HepG2 (cell line): ENCODE data around the gene C17orf58. TPM values are rescaled to one million over a fixed set of nuclear protein-coding genes. Genes with fewer than 3 reads are reported as not detected.
"Not testable (repeated sequence)": the region's sequence is repeated elsewhere in the genome, so short reads cannot be mapped to it uniquely, and the experiment has no call there.

Source experiments
- ATAC-seq: fragments of 200-7000 bp; cut with Tn5 transposase; 3 replicates; pipeline ENCODE4 v1.9.1; 2020; ENCODE audit warnings: mild to moderate bottlenecking, moderate library complexity
- BruUV-seq: library from RNA; stranded (reverse); fragments of 400-500 nt; replicated peaks from 2 replicates; lab custom pipeline; 2021; lab: Mats Ljungman, UMichigan
- CTCF ChIA-PET: fragments of 300-600 bp; formaldehyde crosslinking; extraction: SDS; loops from one replicate; lab custom pipeline; 2021; ENCODE audit warnings: low total read pairs, inconsistent platforms, low intra/inter-chr PET ratio; lab: Yijun Ruan, JAX
- POLR2A ChIA-PET: fragments of 350-600 bp; sonication (Branson Sonifier 250); formaldehyde crosslinking; loops from one replicate; lab custom pipeline; 2020; ENCODE audit warnings: antibody characterized with exemption, inconsistent platforms; lab: Yijun Ruan, JAX
- DNase-seq: peaks from one replicate; pipeline ENCODE4 v3.0.0-alpha.2; 2015; ENCODE audit warnings: low spot score
- FAIRE-seq: peaks from 3 replicates; lab custom pipeline; 2011; peaks lifted over from hg19 to GRCh38; lab: Jason Lieb, UNC
- H2AFZ ChIP-seq: one replicate; pipeline ENCODE4 v1.6.1; 2011; ENCODE audit warnings: low read length, inconsistent platforms
- H3K27ac ChIP-seq: fragments of 300-600 bp; 3 replicates; pipeline ENCODE4 v1.8.0; 2011; ENCODE audit warnings: mixed run types, mild to moderate bottlenecking, mixed read lengths, low read length, inconsistent platforms; ENCODE audit not compliant: insufficient read depth; ENCODE audit errors: extremely low read length
- H3K27me3 ChIP-seq, 2 experiments: fragments of 200-600 bp in 1 of 2; 2 replicates in 1 of 2; 3 replicates in 1 of 2; pipeline versions ENCODE4 v1.6.0 to v1.8.0; 2011; ENCODE audit warnings: low read length in 2 of 2, mild to moderate bottlenecking in 2 of 2, moderate library complexity in 2 of 2, inconsistent platforms in 1 of 2; ENCODE audit not compliant: insufficient read depth in 2 of 2, control insufficient read depth in 1 of 2
- H3K36me3 ChIP-seq, 2 experiments: fragments of 200-600 bp in 1 of 2; replicated peaks in 1 of 2; 2 replicates in 1 of 2; 3 replicates in 1 of 2; pipeline versions ENCODE4 v1.5.1 to v1.8.0; 2011; ENCODE audit warnings: low read length in 2 of 2, inconsistent platforms in 1 of 2; ENCODE audit not compliant: insufficient read depth in 2 of 2, control insufficient read depth in 1 of 2
- H3K4me1 ChIP-seq: 2 replicates; pipeline ENCODE4 v1.5.1; 2012; ENCODE audit warnings: low read length, inconsistent platforms; ENCODE audit not compliant: insufficient read depth
- H3K4me2 ChIP-seq: 2 replicates; pipeline ENCODE4 v1.6.0; 2011; ENCODE audit warnings: low read depth, low read length, inconsistent platforms
- H3K4me3 ChIP-seq, 3 experiments: fragments of 200-600 bp in 1 of 3; sonication (generic), shearing (Covaris generic) in 1 of 3; replicated peaks in 1 of 3; 2 replicates each; pipeline ENCODE4 v1.5.1; 2011 to 2016; ENCODE audit warnings: low read length in 3 of 3, inconsistent platforms in 2 of 3, low read depth in 2 of 3, mild to moderate bottlenecking in 2 of 3, control low read depth in 1 of 3, mixed read lengths in 1 of 3; ENCODE audit not compliant: insufficient read depth in 1 of 3
- H3K79me2 ChIP-seq: one replicate; pipeline ENCODE4 v1.6.1; 2011; ENCODE audit warnings: low read length, inconsistent platforms; ENCODE audit not compliant: insufficient read depth
- H3K9ac ChIP-seq: 2 replicates; pipeline ENCODE4 v1.6.0; 2011; ENCODE audit warnings: mild to moderate bottlenecking, low read depth, low read length, inconsistent platforms; ENCODE audit not compliant: insufficient read depth
- H3K9me3 ChIP-seq: 2 replicates; pipeline ENCODE4 v1.5.1; 2012; ENCODE audit warnings: mild to moderate bottlenecking, low read length
- H4K20me1 ChIP-seq: 2 replicates; pipeline ENCODE4 v1.6.0; 2011; ENCODE audit warnings: inconsistent platforms, mild to moderate bottlenecking, low read length, moderate library complexity; ENCODE audit not compliant: insufficient read depth
- ARID3A ChIP-seq: IDR thresholded peaks from 2 replicates; pipeline ENCODE4 v1.6.1; 2012; ENCODE audit warnings: low read depth, low read length, improper control_type of control experiment
- ARNT ChIP-seq: fragments of 450-650 bp; IDR thresholded peaks from 2 replicates; pipeline ENCODE4 v1.6.1; 2017
- CREB1 ChIP-seq, 2 experiments: fragments of 450-650 bp in 1 of 2; IDR thresholded peaks; 2 replicates each; pipeline ENCODE4 v1.6.1; 2016 to 2017; ENCODE audit warnings: control low read depth in 1 of 2, mild to moderate bottlenecking in 1 of 2, missing compliant biosample characterization in 1 of 2, missing genetic modification characterization in 1 of 2
- ELF3 ChIP-seq: IDR thresholded peaks from 2 replicates; pipeline ENCODE4 v1.6.1; 2016; ENCODE audit warnings: missing genetic modification reagents, missing compliant biosample characterization
- FOSL2 ChIP-seq: sonication (generic); formaldehyde crosslinking; IDR thresholded peaks from 2 replicates; pipeline ENCODE4 v1.4.0; 2020; ENCODE audit warnings: missing genetic modification reagents
- FOXA1 ChIP-seq, 2 experiments: fragments of 450-650 bp in 1 of 2; sonication (generic) in 1 of 2; formaldehyde crosslinking in 1 of 2; IDR thresholded peaks; 2 replicates each; pipeline versions ENCODE4 v1.4.0 to v1.6.1; 2016 to 2020; ENCODE audit warnings: missing genetic modification reagents in 1 of 2
- FOXA3 ChIP-seq: IDR thresholded peaks from 2 replicates; pipeline ENCODE4 v1.6.1; 2016; ENCODE audit warnings: missing genetic modification reagents, missing compliant biosample characterization
- FOXK2 ChIP-seq: fragments of 450-650 bp; IDR thresholded peaks from 2 replicates; pipeline ENCODE4 v1.6.1; 2016
- GATAD2A ChIP-seq: IDR thresholded peaks from 2 replicates; pipeline ENCODE4 v1.6.1; 2016
- HMGXB4 ChIP-seq, 2 experiments: sonication (generic) in 1 of 2; formaldehyde crosslinking in 1 of 2; IDR thresholded peaks; 2 replicates each; pipeline versions ENCODE4 v1.4.0 to v1.6.1; 2018 to 2020; ENCODE audit warnings: missing genetic modification reagents in 2 of 2, borderline replicate concordance in 1 of 2, low read depth in 1 of 2, mild to moderate bottlenecking in 1 of 2, missing biosample characterization in 1 of 2
- NFE2L2 ChIP-seq: fragments of 150-350 bp; IDR thresholded peaks from 2 replicates; pipeline ENCODE4 v1.6.1; 2014; ENCODE audit warnings: low read length
- RAD21 ChIP-seq: fragments of 450-650 bp; formaldehyde crosslinking; IDR thresholded peaks from 2 replicates; pipeline ENCODE4 v1.5.0; 2020; ENCODE audit warnings: mild to moderate bottlenecking
- SAP130 ChIP-seq: IDR thresholded peaks from 2 replicates; pipeline ENCODE4 v1.6.1; 2016; ENCODE audit warnings: low read depth
- SMC3 ChIP-seq: IDR thresholded peaks from 2 replicates; pipeline ENCODE4 v1.6.1; 2011; ENCODE audit warnings: low read length, improper control_type of control experiment
- STAG1 ChIP-seq: sonication (generic); formaldehyde crosslinking; IDR thresholded peaks from 2 replicates; pipeline ENCODE4 v1.4.0; 2020; ENCODE audit warnings: missing genetic modification reagents
- ZSCAN9 ChIP-seq: IDR thresholded peaks from 2 replicates; pipeline ENCODE4 v1.6.1; 2016; ENCODE audit warnings: borderline replicate concordance
- WGBS: methylation state at CpG from one replicate; pipeline ENCODE4 v1.1.6; 2017; ENCODE audit warnings: low lambda C conversion rate; 5-methylcytosine and 5-hydroxymethylcytosine counted together
- in situ Hi-C: cut with HindIII; loops from 2 replicates; pipeline ENCODE4 v1.10.0; 2017; ENCODE audit warnings: low pct_unique_long_range_greater_than_20kb; ENCODE audit not compliant: extremely low pct_ligation_motif_present
- intact Hi-C: fragments of 100-400 bp; cut with micrococcal nuclease; formaldehyde crosslinking; loops from one replicate; pipeline ENCODE4 v1.10.0; 2022; ENCODE audit not compliant: unreplicated experiment
- polyA plus RNA-seq, 8 experiments: library from polyadenylated mRNA; depleted of rRNA in 3 of 8; stranded (reverse) in 7 of 8; unstranded in 1 of 8; fragments of >200 nt; fragmentation: Illumina TruSeq in 4 of 8; extraction: Trizol in 4 of 8; gene quantifications; 2 replicates each; pipeline versions ENCODE4 v1.2.1 to v1.2.3, GENCODE V29; 2011 to 2016; ENCODE audit warnings: low read depth in 4 of 8, missing spikeins in 1 of 8, mixed read lengths in 1 of 8; ENCODE audit not compliant: insufficient read depth in 1 of 8
- total RNA-seq, 5 experiments: library from RNA; depleted of rRNA; stranded (reverse); fragments of >200 nt; fragmentation: Illumina TruSeq; extraction: Trizol; gene quantifications; 2 replicates each; pipeline ENCODE4 v1.2.3, GENCODE V29; 2016; ENCODE audit warnings: low read depth in 1 of 5
- TF ChIP-seq, protein P1 (sequence below): sonication (generic); formaldehyde crosslinking; IDR thresholded peaks from 2 replicates; pipeline ENCODE4 v1.5.0; 2020; ENCODE audit warnings: missing genetic modification reagents, mild to moderate bottlenecking, borderline replicate concordance
- TF ChIP-seq, protein P2 (sequence below): sonication (generic); formaldehyde crosslinking; IDR thresholded peaks from 2 replicates; pipeline ENCODE4 v1.5.0; 2020; ENCODE audit warnings: mild to moderate bottlenecking, missing genetic modification reagents, moderate library complexity

Gene C17orf58
- total and polyA plus RNA-seq, 2 of the 13 experiments (the other 11 are each of a cell fraction or from before 2014, with no cell fraction given) = 15.6 to 15.8 TPM

DNA sequence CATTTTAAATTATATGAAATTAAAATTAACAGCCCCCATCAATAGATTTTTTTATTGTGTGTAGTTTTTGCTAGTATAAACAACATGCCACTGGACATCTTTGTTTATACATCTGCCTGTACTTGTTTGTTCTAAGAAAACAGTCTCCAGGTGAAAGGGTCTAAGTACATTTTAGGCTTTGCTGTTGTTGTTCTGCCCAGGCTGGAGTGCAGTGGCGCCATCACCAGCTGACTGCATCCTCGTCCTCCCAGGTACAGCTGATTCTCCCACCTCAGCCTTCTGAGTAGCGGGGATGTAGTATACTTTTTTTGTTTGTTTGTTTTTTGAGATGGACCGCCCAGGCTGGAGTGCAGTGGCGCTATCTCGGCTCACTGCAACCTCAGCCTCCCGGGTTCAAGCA lies 25.5 kb downstream of the C17orf58 start (continued):
- TF ChIP-seq, protein P1, sequence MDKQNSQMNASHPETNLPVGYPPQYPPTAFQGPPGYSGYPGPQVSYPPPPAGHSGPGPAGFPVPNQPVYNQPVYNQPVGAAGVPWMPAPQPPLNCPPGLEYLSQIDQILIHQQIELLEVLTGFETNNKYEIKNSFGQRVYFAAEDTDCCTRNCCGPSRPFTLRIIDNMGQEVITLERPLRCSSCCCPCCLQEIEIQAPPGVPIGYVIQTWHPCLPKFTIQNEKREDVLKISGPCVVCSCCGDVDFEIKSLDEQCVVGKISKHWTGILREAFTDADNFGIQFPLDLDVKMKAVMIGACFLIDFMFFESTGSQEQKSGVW (CRISPR knock-in tag) = no peak
- no peak for TF ChIP-seq ZSCAN9 (CRISPR knock-in tag)
- TF ChIP-seq ARNT = no peak

DNA sequence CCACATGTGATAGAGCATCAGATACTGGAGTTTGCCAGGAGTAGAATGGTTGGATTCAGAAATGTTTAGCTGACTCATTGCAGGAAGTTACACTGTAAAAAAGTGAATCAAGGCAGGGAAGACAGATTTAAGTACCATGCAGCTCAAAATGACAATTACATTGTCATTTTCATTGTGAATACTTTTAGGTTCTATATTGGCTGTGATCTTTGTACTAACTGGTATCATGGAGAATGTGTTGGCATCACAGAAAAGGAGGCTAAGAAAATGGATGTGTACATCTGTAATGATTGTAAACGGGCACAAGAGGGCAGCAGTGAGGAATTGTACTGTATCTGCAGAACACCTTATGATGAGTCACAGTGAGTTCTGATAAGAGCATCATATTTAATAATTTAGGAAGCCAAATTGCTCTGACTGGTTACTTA lies 33.1 kb downstream of the C17orf58 start:
- H3K9ac ChIP-seq; H4K20me1 ChIP-seq; H3K27me3 ChIP-seq; BruUV-seq; in situ Hi-C loops; H3K4me3 ChIP-seq; H3K79me2 ChIP-seq; POLR2A ChIA-PET; H3K9me3 ChIP-seq; intact Hi-C loops; H3K27ac ChIP-seq; H3K4me1 ChIP-seq; H2AFZ ChIP-seq; H3K4me2 ChIP-seq; TF ChIP-seq FOXA1 (IDR thresholded peaks at IDR 0.05); CREB1 (CRISPR knock-in tag; IDR thresholded peaks at IDR 0.05): not testable (repeated sequence)
- CTCF ChIA-PET = interaction anchor here (0.7 kb wide), 1 partner anchor 49 kb away, joined by 3 read pairs; no protein-coding TSS in a partner anchor
- 0% methylated on average over 1 of the region's 1 CpG for WGBS
- DNase-seq = peak; percentile 79
- H3K36me3 ChIP-seq = peaks cover 15 to 49% of the 10 kb centered on the region in 2 experiments
- peak; percentile 84 for ATAC-seq
- FAIRE-seq = peak; percentile 57
- peak; percentile 33; the same call in 1 of the 2 replicates for TF ChIP-seq FOXK2
- peak; percentile 31; the same call in 1 of the 2 replicates for TF ChIP-seq NFE2L2
- TF ChIP-seq, protein P2, sequence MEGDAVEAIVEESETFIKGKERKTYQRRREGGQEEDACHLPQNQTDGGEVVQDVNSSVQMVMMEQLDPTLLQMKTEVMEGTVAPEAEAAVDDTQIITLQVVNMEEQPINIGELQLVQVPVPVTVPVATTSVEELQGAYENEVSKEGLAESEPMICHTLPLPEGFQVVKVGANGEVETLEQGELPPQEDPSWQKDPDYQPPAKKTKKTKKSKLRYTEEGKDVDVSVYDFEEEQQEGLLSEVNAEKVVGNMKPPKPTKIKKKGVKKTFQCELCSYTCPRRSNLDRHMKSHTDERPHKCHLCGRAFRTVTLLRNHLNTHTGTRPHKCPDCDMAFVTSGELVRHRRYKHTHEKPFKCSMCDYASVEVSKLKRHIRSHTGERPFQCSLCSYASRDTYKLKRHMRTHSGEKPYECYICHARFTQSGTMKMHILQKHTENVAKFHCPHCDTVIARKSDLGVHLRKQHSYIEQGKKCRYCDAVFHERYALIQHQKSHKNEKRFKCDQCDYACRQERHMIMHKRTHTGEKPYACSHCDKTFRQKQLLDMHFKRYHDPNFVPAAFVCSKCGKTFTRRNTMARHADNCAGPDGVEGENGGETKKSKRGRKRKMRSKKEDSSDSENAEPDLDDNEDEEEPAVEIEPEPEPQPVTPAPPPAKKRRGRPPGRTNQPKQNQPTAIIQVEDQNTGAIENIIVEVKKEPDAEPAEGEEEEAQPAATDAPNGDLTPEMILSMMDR (CRISPR knock-in tag) = peak; percentile 70
- peak; percentile 15; the same call in 1 of the 2 replicates for TF ChIP-seq SAP130 (CRISPR knock-in tag)
- TF ChIP-seq HMGXB4 (CRISPR knock-in tag; IDR thresholded peaks at IDR 0.05; ENCODE audit: borderline replicate concordance in 1 of 2, low read depth in 1 of 2) = 0 out of 4 replicates have a peak, but pooled peaks of 1 of the 2 experiments have one; percentile 35
- peak; percentile 58; the same call in 1 of the 2 replicates for TF ChIP-seq SMC3
- TF ChIP-seq FOXA1 (CRISPR knock-in tag; IDR thresholded peaks at IDR 0.05) = peak; percentile 80
- peak; percentile 60 for TF ChIP-seq CREB1 (IDR thresholded peaks at IDR 0.05)
- TF ChIP-seq ARID3A = peak; percentile 55; the same call in 1 of the 2 replicates
- peak; percentile 54 for TF ChIP-seq RAD21 (CRISPR knock-in tag)
- TF ChIP-seq FOXA3 = peak; percentile 84
- peak; percentile 78 for TF ChIP-seq FOSL2 (CRISPR knock-in tag)
- 0 out of 2 replicates have a peak, but pooled peaks have one; percentile 28 for TF ChIP-seq GATAD2A (CRISPR knock-in tag)
- TF ChIP-seq STAG1 (CRISPR knock-in tag) = peak; percentile 66
- 0 out of 2 replicates have a peak, but pooled peaks have one; percentile 30 for TF ChIP-seq ELF3 (CRISPR knock-in tag)
